Measurements from ENCODE around the gene MCTP2. TPM values are rescaled to one million over a fixed set of nuclear protein-coding genes. Genes with fewer than 3 reads are reported as not detected.

Gene MCTP2
- total and polyA plus RNA-seq, 9 of the 15 experiments (the other 6 are each of a cell fraction or from before 2014, with no cell fraction given) = 0.07 TPM; not detected in 8

GRCh38 chr15:94266789-94267188 is 35.4 kb downstream of the MCTP2 start:
- intact Hi-C loops (cut with micrococcal nuclease) (no loop called here), in situ Hi-C loops (cut with MboI) (no loop called here)
- Histone ChIP-seq H3K4me2 (ENCODE audit: insufficient read depth, low read length) (no peak overlapping the region), H3K4me1 (replicated peaks in 1 of 2; ENCODE audit: control insufficient read depth in 2 of 2, insufficient read depth in 2 of 2, low read length in 2 of 2) (no peaks in the 10 kb centered on the region), H4K20me1 (replicated peaks; ENCODE audit: control insufficient read depth, insufficient read depth, low read length) (no peaks in the 10 kb centered on the region), H3K27ac (ENCODE audit: extremely low read depth, low read depth, low read length) (no peak overlapping the region), H3K9me3 (replicated peaks; ENCODE audit: control insufficient read depth, insufficient read depth, low read depth, low read length) (no peaks in the 10 kb centered on the region; the same call in 1 of the 2 replicates), H3K4me3 (no peak overlapping the region), H3K27me3 (ENCODE audit: control insufficient read depth in 2 of 2, insufficient read depth in 2 of 2, low read length in 2 of 2) (no peaks in the 10 kb centered on the region), H3K9ac (ENCODE audit: insufficient read depth in 1 of 2, low read depth in 2 of 2, low read length in 2 of 2) (no peak overlapping the region), H2AFZ (ENCODE audit: low read depth, low read length) (no peak overlapping the region), H3K79me2 (ENCODE audit: control insufficient read depth, insufficient read depth, low read length) (no peaks in the 10 kb centered on the region), H3K36me3 (ENCODE audit: control insufficient read depth, insufficient read depth, low read length) (no peaks in the 10 kb centered on the region), H3K9me1 (ENCODE audit: control insufficient read depth, insufficient read depth, low read length) (no peaks in the 10 kb centered on the region)
- ATAC-seq = no peak
- ChIA-PET CTCF (ENCODE audit: low intra/inter-chr PET ratio) (no interaction called here), POLR2A (no interaction called here)
- 0% methylated on average over 3 of the region's 3 CpGs for WGBS (ENCODE audit: insufficient coverage, low coverage, missing lambda C conversion rate)
- no peak for DNase-seq (ENCODE audit: extremely low read depth in 1 of 4, low spot score in 3 of 4)
- no peak for FAIRE-seq
- TF ChIP-seq FOXA3 (CRISPR knock-in tag; conservative IDR thresholded peaks at IDR 0.05 in 1 of 2, IDR thresholded peaks at IDR 0.05 in 1 of 2) = no peak
- no peak for TF ChIP-seq RBM39 (optimal IDR thresholded peaks at IDR 0.05; ENCODE audit: low read depth, low read length)
- no peak for TF ChIP-seq THRAP3 (IDR thresholded peaks at IDR 0.05; ENCODE audit: borderline replicate concordance)
- BruUV-seq (replicated peaks) = no TSS peak

GRCh38 chr15:94269954-94270353 is 38.6 kb downstream of the MCTP2 start:
- H3K4me2 ChIP-seq (ENCODE audit: insufficient read depth, low read length) = no peak overlapping the region
- H3K27ac ChIP-seq (ENCODE audit: extremely low read depth, low read depth, low read length) = no peak overlapping the region
- WGBS (ENCODE audit: insufficient coverage, low coverage, missing lambda C conversion rate) = 0% methylated on average over 2 of the region's 2 CpGs
- no peak overlapping the region for H2AFZ ChIP-seq (ENCODE audit: low read depth, low read length)
- no peaks in the 10 kb centered on the region for H3K36me3 ChIP-seq (ENCODE audit: control insufficient read depth, insufficient read depth, low read length)
- in situ Hi-C loops (cut with MboI) (no loop called here), intact Hi-C loops (cut with micrococcal nuclease) (no loop called here)
- H3K4me3 ChIP-seq = no peak overlapping the region
- ATAC-seq (no peak), FAIRE-seq (no peak), DNase-seq (ENCODE audit: extremely low read depth in 1 of 4, low spot score in 3 of 4) (no peak)
- CTCF ChIA-PET (ENCODE audit: low intra/inter-chr PET ratio) = no interaction called here
- H4K20me1 ChIP-seq (replicated peaks; ENCODE audit: control insufficient read depth, insufficient read depth, low read length) = no peaks in the 10 kb centered on the region
- no peak overlapping the region for H3K9ac ChIP-seq (ENCODE audit: insufficient read depth in 1 of 2, low read depth in 2 of 2, low read length in 2 of 2)
- no TSS peak for BruUV-seq (replicated peaks)
- H3K9me3 ChIP-seq (replicated peaks; ENCODE audit: control insufficient read depth, insufficient read depth, low read depth, low read length) = 0 out of 2 replicates have a peak, but pooled peaks cover 2% of the 10 kb centered on the region
- no peaks in the 10 kb centered on the region for H3K9me1 ChIP-seq (ENCODE audit: control insufficient read depth, insufficient read depth, low read length)
- TF ChIP-seq PYGO2 (tag; IDR thresholded peaks at IDR 0.05) (no peak), RNF219 (CRISPR knock-in tag; IDR thresholded peaks at IDR 0.05) (no peak)
- no peaks in the 10 kb centered on the region for H3K79me2 ChIP-seq (ENCODE audit: control insufficient read depth, insufficient read depth, low read length)
- POLR2A ChIA-PET = no interaction called here
- no peaks in the 10 kb centered on the region for H3K27me3 ChIP-seq (ENCODE audit: control insufficient read depth in 2 of 2, insufficient read depth in 2 of 2, low read length in 2 of 2)
- no peaks in the 10 kb centered on the region for H3K4me1 ChIP-seq (replicated peaks in 1 of 2; ENCODE audit: control insufficient read depth in 2 of 2, insufficient read depth in 2 of 2, low read length in 2 of 2)

All from K562 (cell line).